Progenitor cell of endocrine pancreas (in vitro differentiated cells): Measurements from ENCODE around the gene MBP. TPM values are rescaled to one million over a fixed set of nuclear protein-coding genes. Genes with fewer than 3 reads are reported as not detected.

Source experiments
- DNase-seq: peaks from one replicate; pipeline ENCODE4 v3.0.0; 2021; ENCODE audit warnings: low spot score; ENCODE audit not compliant: unreplicated experiment
- H3K27ac Mint-ChIP-seq: 2 replicates; pipeline ENCODE4 v1.8.0; 2021; ENCODE audit warnings: mild to moderate bottlenecking, moderate library complexity, mixed read lengths
- H3K27me3 Mint-ChIP-seq: 2 replicates; pipeline ENCODE4 v1.8.0; 2021; ENCODE audit warnings: mixed read lengths
- H3K36me3 Mint-ChIP-seq: 2 replicates; pipeline ENCODE4 v1.8.0; 2022; ENCODE audit warnings: mixed read lengths; ENCODE audit not compliant: insufficient read depth
- H3K4me1 Mint-ChIP-seq: 2 replicates; pipeline ENCODE4 v1.8.0; 2021; ENCODE audit warnings: low read depth, mixed read lengths
- H3K4me3 Mint-ChIP-seq: 2 replicates; pipeline ENCODE4 v1.8.0; 2021; ENCODE audit warnings: low read depth, mild to moderate bottlenecking, moderate library complexity, mixed read lengths
- H3K9me3 Mint-ChIP-seq: 2 replicates; pipeline ENCODE4 v1.8.0; 2021; ENCODE audit warnings: low read depth, mixed read lengths
- CTCF ChIP-seq: fragments of 200-600 bp; sonication (generic); IDR thresholded peaks from one replicate; pipeline ENCODE4 v1.5.0; 2021; ENCODE audit warnings: antibody characterized with exemption, mild to moderate bottlenecking; ENCODE audit not compliant: unreplicated experiment
- total RNA-seq: library from RNA; stranded (reverse); gene quantifications from 2 replicates; pipeline ENCODE4 v1.2.1, GENCODE V29; 2021

Gene MBP
- total RNA-seq, 1 donor from 2014 or later, result 38.4 TPM

GRCh38 chr18:77059294-77059916 is 73.2 kb downstream of the MBP start:
- no peak for DNase-seq
- TF ChIP-seq CTCF, result peak; percentile 63
- H3K27me3 Mint-ChIP-seq, result no peaks in the 10 kb centered on the region
- H3K4me3 Mint-ChIP-seq, result no peak overlapping the region
- no peaks in the 10 kb centered on the region for H3K9me3 Mint-ChIP-seq
- peaks cover 18% of the 10 kb centered on the region for H3K36me3 Mint-ChIP-seq
- peaks cover 31% of the 10 kb centered on the region for H3K4me1 Mint-ChIP-seq
- peak overlapping the region; percentile 29 for H3K27ac Mint-ChIP-seq

GRCh38 chr18:77058290-77058835 is 74.2 kb downstream of the MBP start:
- TF ChIP-seq CTCF, result no peak
- Mint-ChIP-seq H3K9me3 (no peaks in the 10 kb centered on the region), H3K27me3 (no peaks in the 10 kb centered on the region), H3K4me3 (no peak overlapping the region), H3K4me1 (peaks cover 35% of the 10 kb centered on the region), H3K36me3 (peaks cover 18% of the 10 kb centered on the region), H3K27ac (no peak overlapping the region)
- DNase-seq, result no peak

- H3K27me3 Mint-ChIP-seq, result no peaks in the 10 kb centered on the region
- H3K4me1 Mint-ChIP-seq, result peaks cover 35% of the 10 kb centered on the region
- DNase-seq, result no peak
- no peaks in the 10 kb centered on the region for H3K9me3 Mint-ChIP-seq
- H3K36me3 Mint-ChIP-seq, result peaks cover 9% of the 10 kb centered on the region
- peak overlapping the region; percentile 89 for H3K27ac Mint-ChIP-seq
- no peak overlapping the region for H3K4me3 Mint-ChIP-seq
- no peak for TF ChIP-seq CTCF
Observed at GRCh38 chr18:77057006-77057395, 75.6 kb downstream of the MBP start.

GRCh38 chr18:77056344-77057005 is 76.1 kb downstream of the MBP start:
- peak overlapping the region; percentile 89 for H3K27ac Mint-ChIP-seq
- no peaks in the 10 kb centered on the region for H3K27me3 Mint-ChIP-seq

More at GRCh38 chr18:77056344-77057005, 76.1 kb downstream of the MBP start:
- no peak for TF ChIP-seq CTCF
- Mint-ChIP-seq H3K4me3 (peak overlapping the region; percentile 19), H3K36me3 (peaks cover 9% of the 10 kb centered on the region), H3K4me1 (peaks cover 35% of the 10 kb centered on the region), H3K9me3 (no peaks in the 10 kb centered on the region)
- no peak for DNase-seq
